ENCODE measurements around the gene LMCD1.

LMCD1 gene

GRCh38 chr3:8484409-8485140 is 17.0 kb upstream of the LMCD1 start:
- DNase-seq, result no peak

GRCh38 chr3:8485141-8485870 is 16.3 kb upstream of the LMCD1 start:
- no peak for DNase-seq

- DNase-seq, result no peak
Measured at GRCh38 chr3:8485943-8486342, 15.7 kb upstream of the LMCD1 start.

DNA sequence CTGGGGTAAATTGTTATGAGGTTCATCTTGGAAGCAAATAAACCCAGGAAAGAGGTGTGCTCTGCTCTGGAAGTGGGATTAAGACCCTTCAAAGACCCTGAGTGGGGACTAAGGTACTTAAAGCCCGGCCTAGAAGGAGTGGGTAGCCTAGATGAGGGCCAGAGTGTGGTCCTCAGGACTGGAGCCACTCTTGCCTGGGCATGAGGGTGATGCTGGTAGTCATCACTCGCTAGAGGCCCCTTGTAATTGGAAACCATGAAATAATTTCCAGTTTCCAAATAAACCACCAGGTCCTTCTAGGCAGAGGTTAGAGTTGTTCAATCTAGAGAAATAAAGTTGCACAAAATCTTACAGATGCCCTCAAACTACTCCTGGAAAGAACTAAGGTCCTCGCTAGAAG is 15.2 kb upstream of the LMCD1 start:
- DNase-seq, result no peak

- DNase-seq, result no peak
Measured at GRCh38 chr3:8486936-8487335, 14.7 kb upstream of the LMCD1 start.

- DNase-seq, result peak; percentile 53
Measured at GRCh38 chr3:8488411-8488810, 13.2 kb upstream of the LMCD1 start.

DNA sequence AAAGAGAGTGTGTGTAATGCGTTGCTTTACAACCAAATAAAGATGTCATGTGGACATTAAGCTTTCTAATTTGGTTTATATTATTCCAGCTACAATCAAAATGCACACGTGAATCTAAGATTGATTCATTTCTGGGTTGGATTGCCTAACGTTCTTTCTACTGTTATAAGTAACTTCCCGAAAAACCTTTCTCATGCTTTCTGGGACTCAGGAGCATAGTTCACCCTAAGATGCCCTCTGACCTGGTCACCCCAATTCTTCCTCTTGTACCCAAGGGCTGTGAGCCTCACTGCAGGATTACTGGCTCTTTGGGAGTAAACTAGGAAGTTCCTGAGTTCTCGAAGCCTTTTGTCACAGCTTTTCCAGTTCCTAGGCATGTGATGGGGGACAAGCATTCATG is 12.7 kb upstream of the LMCD1 start:
- peak; percentile 63 for DNase-seq

- no peak for DNase-seq
Measured at GRCh38 chr3:8489278-8489792, 12.3 kb upstream of the LMCD1 start.

- DNase-seq, result peak; percentile 93
Measured at GRCh38 chr3:8490079-8490552, 11.5 kb upstream of the LMCD1 start.

DNA sequence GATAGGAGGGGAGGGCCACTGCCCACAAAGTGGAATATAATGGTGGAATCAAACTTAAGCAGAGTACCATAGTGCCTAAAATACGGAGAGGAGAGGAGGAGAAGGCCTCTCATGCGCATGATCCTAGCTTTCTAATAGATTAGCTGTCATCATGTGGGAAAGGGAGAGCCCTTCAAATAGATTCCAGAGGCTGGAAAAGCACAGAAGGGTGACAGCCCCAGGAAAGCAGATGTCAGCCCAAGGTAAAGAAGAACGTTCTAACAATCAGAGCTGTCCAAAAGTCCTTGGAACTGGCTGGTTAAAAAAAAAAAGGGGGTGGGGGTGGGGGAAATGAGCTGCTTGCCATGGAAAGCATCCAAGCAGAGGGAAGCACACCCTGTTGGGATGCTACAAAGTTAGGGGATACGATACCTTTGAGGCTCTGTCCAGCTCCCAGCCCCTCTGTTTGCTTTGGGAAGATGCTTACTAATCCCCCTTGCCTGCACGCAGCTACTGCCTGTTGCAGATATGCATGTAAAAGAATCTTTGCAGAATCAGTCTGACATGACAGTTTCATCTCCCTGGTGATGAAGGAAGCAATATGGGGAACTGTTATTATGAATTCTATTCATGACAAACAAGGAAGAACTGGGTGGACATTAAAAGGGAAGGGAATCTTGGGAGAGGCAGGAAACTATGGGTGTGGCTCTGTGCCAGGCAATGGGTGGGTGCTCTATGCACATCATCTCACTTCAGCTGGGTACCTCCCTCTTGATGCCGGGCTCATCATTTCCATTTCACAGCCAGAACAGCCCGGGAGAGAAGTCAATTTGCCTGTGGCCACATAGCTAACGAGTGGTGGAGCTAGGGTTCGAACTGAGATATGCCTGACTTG is 10.1 kb upstream of the LMCD1 start:
- no peak for DNase-seq

GRCh38 chr3:8492744-8493511 is 8.7 kb upstream of the LMCD1 start:
- DNase-seq, result peak; percentile 37

DNA sequence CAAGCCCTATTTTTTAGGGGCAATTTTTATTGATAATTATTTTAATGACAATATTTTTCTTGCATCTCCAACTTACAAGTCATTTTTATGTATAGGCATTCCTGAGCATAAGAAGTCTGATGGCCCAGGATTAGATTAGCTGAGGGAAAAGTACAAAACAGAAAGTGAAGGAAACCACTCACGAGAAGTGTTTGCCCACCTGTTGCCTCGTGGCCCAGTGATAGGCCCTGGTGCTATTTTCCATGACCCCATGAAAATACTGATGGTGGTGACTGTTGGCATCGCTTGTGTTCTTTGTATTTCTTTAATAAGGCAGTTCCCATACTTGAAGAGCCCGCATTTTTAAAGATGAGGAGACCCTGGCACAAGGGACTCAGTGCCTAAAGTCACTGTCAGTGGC is 7.9 kb upstream of the LMCD1 start:
- no peak for DNase-seq

GRCh38 chr3:8494327-8494726 is 7.3 kb upstream of the LMCD1 start:
- DNase-seq, result no peak

DNA sequence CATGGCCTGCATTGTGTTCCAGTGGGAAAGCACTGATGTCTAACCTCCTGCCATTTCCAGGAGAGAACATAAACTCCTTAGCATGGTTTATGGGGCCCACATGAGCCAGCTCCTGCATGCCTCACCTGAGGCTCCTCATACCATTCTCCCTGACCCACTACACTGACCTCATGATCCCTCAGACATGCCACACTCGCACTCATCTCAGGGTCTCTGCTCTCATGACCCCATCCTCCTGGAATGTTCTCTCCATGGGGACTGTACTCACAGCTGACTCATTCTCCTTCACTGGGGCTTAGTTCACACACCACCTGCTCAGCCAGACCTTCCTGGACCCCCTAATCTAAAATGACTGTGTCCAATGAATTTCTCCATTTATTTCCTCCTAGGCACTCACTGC is 4.0 kb upstream of the LMCD1 start:
- DNase-seq, result peak; percentile 82

DNA sequence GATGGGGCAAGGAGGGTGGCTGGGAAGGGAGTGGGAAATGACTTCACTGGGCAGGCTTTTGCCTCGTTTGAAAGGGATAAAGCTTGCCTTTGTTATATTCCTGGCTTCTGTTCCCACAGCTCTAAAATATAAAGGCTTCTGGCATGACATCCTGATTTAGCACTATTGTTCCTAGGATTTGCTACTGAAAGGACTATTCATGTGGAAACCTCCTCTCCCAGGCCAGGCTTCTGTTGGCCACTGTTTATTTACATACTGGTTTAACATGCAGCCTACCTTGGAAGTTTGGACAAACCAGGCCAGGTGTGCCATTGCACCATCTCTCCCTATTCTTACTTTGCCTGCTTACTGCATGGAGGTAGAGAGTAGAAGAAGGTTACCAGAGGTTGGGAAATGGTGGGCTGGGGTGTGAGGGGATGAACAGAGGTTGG is 2.4 kb upstream of the LMCD1 start:
- no peak for DNase-seq

- DNase-seq, result peak; percentile 47
Measured at GRCh38 chr3:8500319-8500988, 1.2 kb upstream of the LMCD1 start.

DNA sequence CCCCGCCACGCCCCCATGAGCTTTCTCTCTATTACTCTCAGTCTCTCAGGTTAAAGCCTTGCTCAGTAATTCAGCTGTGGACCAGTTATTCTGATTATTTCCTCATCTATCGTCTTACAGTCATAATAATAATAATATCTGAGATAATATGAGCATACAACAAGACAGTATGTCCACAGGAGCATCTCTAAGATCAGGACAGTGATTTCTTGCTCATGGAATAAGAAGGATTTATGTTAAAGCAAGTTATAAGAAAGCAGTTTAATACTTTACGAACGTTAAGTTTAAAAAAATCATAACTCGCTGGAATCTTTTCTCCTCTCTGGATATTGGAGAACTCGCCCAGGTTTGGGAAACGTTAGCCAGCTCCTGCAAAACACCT is 643 bp upstream of the LMCD1 start:
- no peak for DNase-seq

GRCh38 chr3:8503461-8503860 is 1.8 kb downstream of the LMCD1 start:
- peak; percentile 30 for DNase-seq

- no peak for DNase-seq
Measured at GRCh38 chr3:8503871-8504610, 2.4 kb downstream of the LMCD1 start.

- no peak for DNase-seq
Measured at GRCh38 chr3:8504611-8504973, 3.0 kb downstream of the LMCD1 start.

DNA sequence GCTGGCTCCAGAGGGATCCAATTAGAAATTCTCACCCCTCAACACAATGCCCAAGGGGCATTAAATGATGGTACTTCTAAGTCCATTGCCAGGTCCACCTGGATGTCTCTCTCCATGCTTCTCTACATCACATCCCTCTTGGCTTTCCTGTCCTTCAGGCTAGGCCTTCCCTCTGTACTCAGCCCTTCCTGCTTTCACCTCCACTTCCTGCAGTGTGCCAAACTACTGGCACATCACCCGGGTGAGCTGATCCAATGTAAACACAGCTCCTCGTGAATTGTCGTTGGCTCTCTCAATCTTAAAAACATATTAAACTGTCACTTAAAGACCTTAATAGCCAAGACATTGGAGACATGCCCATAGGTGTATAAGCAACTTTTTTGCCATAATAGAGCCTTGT is 4.0 kb downstream of the LMCD1 start:
- no peak for DNase-seq
